GM21381 (cell line): Measurements from ENCODE around the gene PDE8B.

Source experiments
- ATAC-seq: cut with Tn5 transposase; IDR thresholded peaks from one replicate; pipeline ENCODE4 v1.9.1; 2021; ENCODE audit warnings: mild to moderate bottlenecking, moderate library complexity; ENCODE audit not compliant: unreplicated experiment

PDE8B gene

DNA sequence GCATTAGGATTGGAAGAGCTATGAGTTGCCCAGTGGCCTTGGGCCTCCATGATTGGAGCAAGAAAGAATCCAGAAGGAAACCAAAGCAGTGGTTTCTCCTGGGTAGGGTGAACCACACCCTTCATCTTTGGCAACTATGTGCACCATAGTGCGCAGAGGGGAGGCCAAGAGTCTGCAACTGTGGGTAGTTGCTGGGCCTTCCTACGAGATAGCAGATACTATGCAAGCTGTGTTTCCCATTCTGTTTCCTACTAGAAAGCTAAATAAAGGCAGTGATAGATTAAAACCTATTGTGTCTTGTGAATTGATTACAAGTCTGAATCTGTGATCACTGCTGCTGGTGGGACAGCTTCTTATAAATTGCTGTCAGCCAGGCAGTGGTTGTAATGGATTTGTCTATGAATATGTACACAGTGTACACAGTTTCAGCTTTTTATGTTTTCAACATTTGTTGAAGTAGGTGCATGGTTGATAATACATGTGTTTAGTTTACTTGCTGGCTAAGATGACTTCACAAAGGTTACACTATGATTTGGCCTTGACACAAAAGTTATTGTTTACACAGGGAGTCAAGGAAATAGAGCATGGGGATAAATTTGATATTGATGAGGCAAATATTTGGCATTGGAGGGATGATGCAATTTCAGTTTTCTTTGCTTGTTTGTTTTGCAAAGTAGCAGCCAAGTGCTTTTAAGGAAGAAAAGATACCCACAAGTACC is 23.7 kb upstream of the PDE8B start:
- ATAC-seq, result no peak

DNA sequence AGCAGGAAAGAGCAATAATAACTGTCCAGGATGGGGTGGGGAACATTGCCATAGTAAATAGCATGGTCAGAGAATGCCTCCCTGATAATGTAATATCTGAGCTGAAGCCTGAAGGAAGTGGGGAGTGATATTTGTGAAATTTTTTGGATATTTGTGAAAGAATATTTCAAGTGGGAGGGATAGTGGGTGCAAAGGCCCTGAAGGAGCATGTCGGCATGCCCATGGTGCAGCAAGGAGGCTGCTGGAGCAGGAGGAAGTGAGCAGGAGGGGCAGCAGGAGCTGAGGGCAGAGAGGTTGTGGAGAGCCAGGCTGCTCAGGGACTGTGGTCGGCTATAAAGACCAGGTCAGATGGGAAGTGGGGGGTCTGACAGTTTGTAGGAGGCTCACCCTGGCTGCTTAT is 21.1 kb upstream of the PDE8B start:
- ATAC-seq, result no peak

DNA sequence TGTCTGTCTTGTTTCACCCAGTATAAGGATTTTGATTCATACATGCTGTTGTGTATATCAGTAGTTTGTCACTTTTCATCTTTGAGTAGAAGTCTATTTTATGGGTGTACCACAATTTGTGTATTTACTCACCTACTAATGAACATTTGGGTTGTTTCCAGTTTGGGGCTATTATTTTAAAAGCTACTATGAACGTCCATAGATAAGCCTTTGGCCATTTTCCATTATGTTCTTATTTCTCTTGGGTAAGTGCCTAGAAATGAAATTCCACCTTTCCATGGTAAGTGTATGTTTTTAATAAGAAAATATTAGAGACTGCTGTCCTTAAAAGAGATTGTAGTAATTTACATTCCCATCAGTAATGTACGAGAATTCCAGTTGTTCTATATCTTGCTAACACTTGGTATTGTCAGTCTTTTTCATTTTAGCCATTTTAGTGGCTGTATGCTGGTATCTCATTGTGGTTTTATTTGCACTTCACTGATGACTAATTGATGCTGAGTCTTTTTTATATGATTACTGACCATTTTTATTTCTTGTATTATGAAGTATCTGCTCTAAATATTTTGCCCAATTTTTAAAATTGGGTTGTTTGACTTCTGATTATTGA is 17.9 kb upstream of the PDE8B start:
- ATAC-seq, result no peak

DNA sequence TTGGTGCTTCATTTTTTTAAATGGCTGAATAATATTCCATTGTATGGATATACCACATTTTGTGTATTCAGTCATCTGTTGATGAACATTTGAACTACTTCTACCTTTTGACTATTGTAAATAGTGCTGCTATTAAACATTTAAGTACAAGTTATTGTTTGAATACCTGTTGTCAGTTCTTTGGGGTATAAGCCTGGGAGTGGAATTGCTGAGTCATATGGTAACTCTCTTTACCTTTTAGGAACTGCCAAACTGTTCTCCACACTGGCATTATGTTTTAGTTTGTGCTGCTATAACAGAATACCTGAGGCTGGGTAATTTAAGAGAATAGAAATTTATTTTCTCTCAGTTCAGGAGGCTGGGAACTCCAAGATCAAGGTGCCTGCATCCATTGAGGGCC is 15.7 kb upstream of the PDE8B start:
- no peak for ATAC-seq

DNA sequence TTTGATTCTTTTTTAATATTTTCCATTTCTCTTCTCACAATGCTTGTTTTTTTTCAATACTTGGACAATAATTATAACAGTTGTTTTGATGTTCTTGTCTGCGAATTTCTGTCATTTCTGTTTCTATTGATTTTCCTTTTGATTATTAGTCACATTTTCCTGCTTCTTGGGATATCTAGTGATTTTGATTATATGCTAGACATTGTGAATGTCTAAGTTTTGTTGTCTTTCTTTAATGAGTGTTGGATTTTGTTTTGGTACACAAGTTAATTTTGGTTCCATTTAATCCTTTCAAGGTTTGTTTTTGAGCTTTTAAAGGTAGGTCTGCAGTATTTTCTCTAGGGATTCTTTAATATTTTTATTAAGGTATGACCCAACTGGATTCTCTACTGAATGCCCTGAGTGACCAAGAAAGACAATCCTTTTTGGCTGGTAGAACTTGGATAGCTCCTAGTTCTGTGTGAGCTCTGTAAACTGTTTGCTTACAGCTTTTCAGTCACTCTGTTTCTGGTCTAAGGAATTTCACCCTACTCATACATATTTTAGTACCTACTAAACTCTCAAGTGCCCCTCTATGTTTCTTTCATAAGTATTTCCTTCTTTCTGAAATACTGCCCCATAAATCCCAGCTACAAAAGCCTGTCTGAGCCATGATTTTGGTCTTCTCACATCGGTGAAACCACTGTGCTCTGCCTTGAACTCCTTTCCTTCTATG is 12.5 kb upstream of the PDE8B start:
- no peak for ATAC-seq

DNA sequence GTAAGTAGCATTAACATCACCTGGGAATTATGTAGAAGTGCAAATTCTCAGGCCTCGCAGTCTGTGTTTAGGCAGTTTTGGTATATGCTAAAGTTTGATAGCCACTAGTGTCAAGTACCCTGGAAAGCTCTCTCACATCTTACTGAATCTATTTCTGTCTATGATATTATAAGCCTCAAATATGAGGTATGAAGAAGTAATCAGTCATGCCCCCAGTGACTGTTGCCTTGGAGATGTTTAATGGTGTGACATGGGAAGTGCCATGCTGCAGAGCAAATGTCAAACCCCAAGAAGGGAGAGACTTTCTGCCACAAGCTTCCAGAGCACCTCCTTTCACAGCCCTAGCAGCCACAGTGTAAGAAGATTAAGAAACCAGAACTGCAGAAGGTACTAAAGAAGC is 9.8 kb upstream of the PDE8B start:
- ATAC-seq, result no peak

DNA sequence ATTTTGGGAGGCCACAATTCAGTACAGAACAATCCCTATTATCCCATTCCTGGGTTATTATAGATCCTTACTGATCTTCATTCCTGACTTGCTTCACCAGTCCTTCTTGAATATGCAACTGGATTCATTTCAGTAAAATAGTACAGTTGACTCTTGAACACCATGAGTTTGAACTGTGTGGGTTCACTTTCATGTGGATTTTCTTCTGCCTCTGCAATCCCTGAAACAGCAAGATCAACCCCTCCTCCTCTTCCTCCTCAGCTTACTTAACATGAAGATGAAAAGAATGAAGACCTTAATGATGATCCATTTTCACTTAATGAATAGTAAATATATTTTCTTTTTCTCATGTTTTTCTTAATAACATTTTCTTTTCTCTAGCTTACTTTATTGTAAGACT is 8.3 kb upstream of the PDE8B start:
- no peak for ATAC-seq

DNA sequence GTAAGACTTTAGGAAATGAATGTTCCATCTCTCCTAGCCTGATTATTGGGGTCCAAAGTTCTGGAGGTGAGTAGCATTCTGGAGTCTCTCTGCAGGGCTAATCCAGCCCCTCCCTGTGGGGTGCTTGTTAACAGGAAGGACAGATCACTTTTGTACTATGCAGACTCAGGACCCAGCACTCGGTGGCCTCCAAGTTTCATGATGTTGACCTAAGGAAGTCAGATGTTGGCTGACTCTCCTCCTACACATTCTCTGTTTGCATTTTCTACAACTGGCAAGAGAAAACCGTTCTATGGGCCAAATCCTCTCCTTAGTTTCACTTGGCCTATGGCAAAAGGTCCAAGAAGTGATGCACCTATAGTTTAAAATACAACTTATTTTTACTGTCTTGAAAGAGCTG is 5.5 kb upstream of the PDE8B start:
- ATAC-seq, result no peak

DNA sequence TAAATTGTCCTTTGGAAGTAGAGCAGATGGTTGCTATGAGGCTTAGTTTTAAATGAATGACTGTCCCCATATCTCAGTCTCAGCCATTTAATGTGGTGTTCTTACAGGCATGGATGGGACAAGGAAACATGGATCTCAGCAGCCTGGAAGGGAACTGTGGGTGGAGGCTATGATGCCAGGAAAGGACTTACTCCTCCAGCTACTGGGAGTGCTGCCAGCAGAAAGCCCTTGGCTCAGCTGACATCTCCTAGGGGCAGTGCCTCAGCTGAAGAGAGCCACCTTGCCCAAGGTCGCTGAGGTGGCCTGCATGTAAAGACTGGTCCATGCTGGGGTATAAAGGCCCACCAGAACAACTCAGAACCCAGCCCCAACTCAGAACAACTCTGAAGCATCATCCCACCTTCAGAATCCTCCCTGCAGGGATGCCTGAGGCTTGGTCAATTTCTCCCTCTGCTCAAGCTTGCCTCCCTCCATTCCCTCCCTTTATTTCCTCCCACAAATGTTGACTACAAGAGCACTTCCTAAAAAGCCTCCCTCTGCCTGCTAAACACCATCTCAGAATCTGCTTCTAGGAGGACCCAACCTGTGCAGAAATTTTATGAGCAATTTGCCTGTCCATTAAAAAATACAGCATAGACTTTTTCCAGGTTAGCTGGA is 1.8 kb upstream of the PDE8B start:
- no peak for ATAC-seq

DNA sequence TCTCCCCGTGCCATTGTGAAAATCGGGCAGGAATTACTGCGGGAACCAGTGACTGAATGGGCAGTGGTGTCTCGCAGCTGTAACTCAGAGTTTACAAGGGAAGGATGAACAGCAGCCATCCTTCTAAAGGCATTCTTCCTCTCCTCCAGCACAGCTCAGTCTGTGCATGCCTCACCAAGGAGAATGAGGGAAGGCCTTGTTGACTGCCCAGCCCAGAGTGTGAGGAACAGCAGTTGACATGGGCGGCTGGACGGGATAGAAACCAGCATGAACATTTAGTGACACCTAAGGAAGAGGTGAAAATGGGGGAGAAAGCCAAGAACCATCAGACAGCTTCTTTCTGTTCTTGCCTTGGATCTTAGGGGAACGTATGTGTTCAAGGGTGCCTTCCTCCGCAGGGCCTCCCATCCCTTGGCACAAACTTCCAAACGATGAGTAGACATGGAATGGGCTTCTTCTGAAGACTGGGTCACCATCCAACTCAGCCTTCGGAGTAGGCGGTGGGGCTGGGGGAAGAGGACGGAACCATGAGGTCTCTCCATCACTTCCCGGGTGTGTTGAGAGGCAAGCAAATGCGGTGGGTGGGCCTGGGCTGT is 887 bp upstream of the PDE8B start:
- ATAC-seq, result no peak

DNA sequence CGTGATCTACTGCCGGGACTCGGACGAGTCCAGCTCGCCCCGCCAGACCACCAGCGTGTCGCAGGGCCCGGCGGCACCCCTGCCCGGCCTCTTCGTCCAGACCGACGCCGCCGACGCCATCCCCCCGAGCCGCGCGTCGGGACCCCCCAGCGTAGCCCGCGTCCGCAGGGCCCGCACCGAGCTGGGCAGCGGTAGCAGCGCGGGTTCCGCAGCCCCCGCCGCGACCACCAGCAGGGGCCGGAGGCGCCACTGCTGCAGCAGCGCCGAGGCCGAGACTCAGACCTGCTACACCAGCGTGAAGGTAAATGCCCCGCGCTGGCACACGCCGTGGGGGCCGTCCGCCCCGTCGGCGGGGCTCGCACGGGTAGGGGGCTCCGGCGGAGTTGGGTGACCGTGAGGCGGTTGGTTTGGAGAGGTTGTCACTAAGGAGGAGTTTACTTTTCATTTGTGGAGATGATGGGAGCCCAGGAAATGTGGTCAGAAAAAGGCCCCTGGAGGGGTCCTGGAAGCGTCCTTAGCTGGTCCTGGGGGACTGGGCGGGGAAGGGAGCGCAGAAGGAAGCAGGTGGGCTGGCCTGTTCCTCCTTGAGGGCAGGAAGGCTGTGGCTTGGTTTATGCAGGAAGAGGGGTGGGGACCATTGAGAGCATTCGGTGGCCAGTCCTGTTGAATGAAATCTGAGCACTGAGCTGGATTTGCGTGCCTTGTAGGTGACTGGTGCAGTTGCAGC is 647 bp downstream of the PDE8B start:
- no peak for ATAC-seq

DNA sequence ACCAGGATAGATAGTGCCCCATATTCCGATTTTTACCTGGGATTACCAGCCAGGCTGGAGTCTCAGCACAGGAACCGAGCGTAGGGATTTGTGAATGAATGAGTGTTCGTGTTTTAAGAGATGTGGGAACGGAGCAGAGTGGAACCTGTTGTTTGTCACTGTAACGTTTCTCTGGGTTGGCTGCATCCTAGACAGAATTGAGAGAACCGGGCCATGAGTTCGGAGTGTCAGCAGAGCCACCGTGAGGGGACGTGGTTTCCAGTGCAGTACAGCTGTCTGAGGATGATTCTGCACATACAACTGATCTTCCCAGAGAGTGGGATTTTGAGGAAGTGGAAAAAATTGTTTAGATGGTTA is 1.2 kb downstream of the PDE8B start:
- no peak for ATAC-seq

DNA sequence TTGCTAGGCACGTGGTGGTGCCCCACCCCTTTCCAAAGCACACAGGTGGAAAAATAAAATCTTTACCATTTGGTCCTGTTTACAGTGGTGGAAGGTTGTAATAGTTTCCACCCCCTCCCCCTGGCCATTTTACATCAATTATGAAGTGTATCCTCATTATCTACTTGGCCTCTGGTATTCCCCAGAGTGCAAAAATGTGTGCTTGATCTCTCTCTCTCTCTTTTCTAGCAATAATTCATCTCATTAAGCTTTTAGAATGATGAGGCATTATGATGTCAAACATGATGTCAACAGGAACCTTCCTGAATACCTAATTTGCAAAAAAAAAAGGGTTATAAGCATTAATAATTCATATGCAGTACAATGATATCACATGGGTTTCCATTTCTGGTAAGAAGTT is 3.1 kb downstream of the PDE8B start:
- no peak for ATAC-seq

DNA sequence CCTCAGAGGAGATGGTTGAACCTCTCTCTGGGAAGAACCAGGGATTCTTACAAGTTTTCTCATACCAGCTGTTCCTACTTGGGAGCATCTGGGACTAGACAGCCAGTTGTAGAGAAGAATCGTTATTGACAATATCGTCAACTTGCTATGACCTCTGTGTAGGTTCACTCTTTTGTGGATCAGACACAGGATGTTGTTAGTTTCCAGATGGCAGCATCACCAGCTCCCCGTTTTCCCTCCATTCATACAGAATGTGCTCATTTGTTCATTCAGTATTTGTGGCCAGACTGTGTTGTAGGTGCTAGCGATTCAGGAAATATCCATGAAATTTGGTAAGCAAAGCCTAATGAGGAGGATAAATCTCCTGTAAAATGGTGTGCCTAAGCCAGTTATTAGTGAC is 3.7 kb downstream of the PDE8B start:
- ATAC-seq, result no peak

DNA sequence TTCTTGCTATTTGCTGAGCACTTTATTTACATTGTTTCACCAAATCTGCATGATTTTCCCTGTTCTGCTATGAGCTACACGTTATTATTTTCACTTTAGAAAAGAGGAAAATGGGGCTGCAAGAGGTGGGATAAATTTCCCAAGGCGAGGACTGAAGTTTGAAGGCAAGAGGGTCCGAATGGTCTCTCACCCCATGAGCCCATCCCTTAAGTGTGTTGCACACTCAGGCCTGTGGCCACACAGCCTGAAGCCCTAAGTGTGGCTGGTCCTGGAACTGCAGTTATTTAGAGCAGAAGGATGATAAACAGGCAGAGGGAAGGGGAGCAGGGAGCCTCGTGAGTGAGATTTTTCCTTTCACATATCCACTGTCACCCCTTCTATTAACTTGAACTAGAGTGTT is 7.8 kb downstream of the PDE8B start:
- no peak for ATAC-seq

DNA sequence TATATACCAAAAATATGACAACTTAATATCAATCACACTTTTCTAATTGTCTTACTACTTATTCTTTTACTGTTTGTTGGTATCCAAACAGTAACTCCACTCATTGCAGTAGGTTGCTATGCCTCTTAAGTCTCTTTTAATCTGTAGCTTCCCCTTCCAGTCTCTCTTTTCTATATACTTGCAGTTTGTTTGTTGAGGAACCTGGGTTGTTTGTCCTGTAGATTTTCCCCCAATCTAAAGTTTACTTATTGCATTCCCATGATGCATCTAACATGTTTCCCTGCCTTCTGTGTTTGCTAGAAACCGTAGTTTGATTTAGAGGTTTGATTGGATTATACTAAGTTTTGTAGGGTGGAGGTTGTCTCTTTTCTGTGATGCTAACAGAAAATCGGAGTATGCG is 10.6 kb downstream of the PDE8B start:
- ATAC-seq, result no peak

DNA sequence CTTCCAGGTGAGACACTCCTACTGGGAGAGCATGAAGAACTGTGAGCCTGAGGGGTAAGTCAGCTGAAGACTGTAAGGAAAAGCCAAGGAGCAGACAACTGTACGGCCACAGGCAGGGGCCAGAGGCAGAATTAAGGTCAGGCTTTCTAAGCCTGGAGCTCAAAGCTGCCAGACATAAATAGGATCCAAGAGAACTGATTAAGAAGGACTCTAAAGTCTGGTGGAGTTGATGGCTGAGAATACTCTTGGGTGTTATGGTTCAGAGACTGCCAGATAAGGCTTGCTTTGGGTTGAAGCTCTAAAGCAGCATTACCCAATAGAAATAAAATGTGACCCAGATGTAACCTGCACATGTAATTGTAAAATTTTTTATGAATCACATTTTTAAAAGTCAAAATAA is 12.2 kb downstream of the PDE8B start:
- no peak for ATAC-seq

DNA sequence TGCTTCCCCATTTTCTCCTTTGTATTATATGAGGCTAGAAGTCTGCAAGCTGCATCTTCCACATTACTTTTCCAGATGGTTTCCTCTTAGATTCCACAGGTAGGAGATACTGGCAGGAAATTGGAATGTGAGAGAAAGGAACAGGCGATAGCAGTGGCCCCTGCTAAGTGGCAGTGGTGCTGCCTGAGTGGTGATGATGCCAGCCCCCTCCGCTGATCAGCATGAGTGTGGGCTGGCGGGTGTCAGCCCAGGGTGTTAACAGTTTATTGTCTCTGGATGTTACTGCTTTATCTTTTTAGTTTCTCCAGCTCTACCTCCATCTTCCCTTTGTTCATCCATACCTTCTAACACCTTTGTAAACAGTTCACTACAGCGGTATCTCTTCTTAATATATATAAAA is 13.2 kb downstream of the PDE8B start:
- no peak for ATAC-seq

DNA sequence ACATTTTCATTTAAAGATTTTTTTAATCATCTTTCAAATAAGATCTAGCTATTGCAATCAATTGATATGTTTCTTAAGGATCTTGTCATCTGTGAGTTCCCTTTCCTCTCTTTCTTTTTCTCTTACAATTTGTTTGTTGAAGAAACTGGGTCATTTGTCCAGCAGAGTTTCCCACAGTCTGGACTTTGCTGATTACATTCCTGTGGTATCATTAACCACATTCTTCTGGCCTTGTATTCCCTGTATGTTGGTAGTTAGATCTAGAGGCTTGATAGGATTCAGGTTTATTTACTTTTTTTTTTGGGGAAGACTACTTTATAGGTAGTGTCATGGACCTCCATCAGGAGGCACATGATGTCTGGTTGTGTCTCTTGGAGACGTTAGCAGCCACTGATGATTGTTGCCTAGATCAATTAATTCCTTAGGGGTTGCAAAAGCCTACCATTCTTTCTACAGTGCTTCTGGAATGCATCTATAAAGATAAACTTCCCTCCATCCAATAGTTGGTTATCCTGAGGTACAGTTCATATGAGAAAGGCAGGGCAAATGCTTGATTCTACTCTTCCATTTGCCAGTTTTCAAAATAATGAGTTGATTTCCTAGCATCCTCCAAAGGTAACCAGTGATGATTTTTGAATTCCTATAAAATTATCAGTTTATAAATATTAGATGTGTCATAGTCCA is 14.3 kb downstream of the PDE8B start:
- ATAC-seq, result no peak

DNA sequence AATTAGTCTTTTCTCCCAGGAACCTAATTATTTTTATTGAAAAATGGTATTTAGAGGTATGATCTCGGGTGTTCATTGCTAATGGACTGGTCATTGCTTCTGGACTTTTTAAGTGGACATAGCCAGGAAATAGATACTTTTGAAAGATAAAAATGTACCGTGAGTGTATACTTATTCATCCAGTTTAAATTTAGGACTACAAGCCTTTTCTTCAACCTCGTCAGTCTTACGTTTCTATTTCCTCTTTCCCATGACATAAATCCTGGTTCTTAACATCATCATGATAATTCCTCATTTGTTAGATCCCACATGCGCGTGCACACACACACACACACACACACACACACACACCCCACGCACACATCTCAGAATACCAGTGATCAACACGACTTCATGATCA is 15.1 kb downstream of the PDE8B start:
- no peak for ATAC-seq
